Hindlimb muscle (tissue), 1 donor: ENCODE measurements around the gene KRTAP4-11. TPM values are rescaled to one million over a fixed set of nuclear protein-coding genes. Genes with fewer than 3 reads are reported as not detected.
"Not testable (repeated sequence)": the region's sequence is repeated elsewhere in the genome, so short reads cannot be mapped to it uniquely, and the experiment has no call there.

Source experiments
- DNase-seq: peaks from one replicate; pipeline ENCODE4 v3.0.0-alpha.2; 2013
- polyA plus RNA-seq: library from polyadenylated mRNA; unstranded; fragments of 120-200 nt; gene quantifications from one replicate; pipeline ENCODE4 v1.2.1, GENCODE V29; 2013; ENCODE audit not compliant: insufficient read length

Gene KRTAP4-11
- polyA plus RNA-seq, 1 donor = not detected

- not testable (repeated sequence) for DNase-seq
These were observed 5.3 kb upstream of the KRTAP4-11 start for GRCh38 chr17:41123292-41123990.

- no peak for DNase-seq
These were observed 3.6 kb upstream of the KRTAP4-11 start for GRCh38 chr17:41121742-41122141.

- DNase-seq = not testable (repeated sequence)
These were observed 1.8 kb upstream of the KRTAP4-11 start for GRCh38 chr17:41119696-41120690.

- DNase-seq = no peak
These were observed 548 bp upstream of the KRTAP4-11 start for GRCh38 chr17:41118721-41119120.

- peak; percentile 1 for DNase-seq
These were observed 1.9 kb downstream of the KRTAP4-11 start for GRCh38 chr17:41116297-41116696.

GRCh38 chr17:41111151-41111885, 6.9 kb downstream of the KRTAP4-11 start:
- DNase-seq = no peak

- not testable (repeated sequence) for DNase-seq
These were observed 9.3 kb downstream of the KRTAP4-11 start for GRCh38 chr17:41108728-41109386.

- DNase-seq = no peak
These were observed 10.2 kb downstream of the KRTAP4-11 start for GRCh38 chr17:41107941-41108450.

- not testable (repeated sequence) for DNase-seq
These were observed 12.8 kb downstream of the KRTAP4-11 start, which contains the start of gene KRTAP4-9 for GRCh38 chr17:41105347-41105746. Gene KRTAP4-9 (plus strand): TSS chr17:41105389. CDS start chr17:41105389, 0 bp downstream.

GRCh38 chr17:41104386-41105038, 13.7 kb downstream of the KRTAP4-11 start:
- DNase-seq = not testable (repeated sequence)

- no peak for DNase-seq
These were observed 14.3 kb downstream of the KRTAP4-11 start for GRCh38 chr17:41103896-41104295.

- no peak for DNase-seq
These were observed 16.4 kb downstream of the KRTAP4-11 start, which contains the start of gene KRTAP4-16 for GRCh38 chr17:41101586-41102259. Gene KRTAP4-16 (minus strand): TSS chr17:41102209. CDS start chr17:41102209, 0 bp downstream.

GRCh38 chr17:41099682-41100480, 18.3 kb downstream of the KRTAP4-11 start:
- not testable (repeated sequence) for DNase-seq

- no peak for DNase-seq
These were observed 19.7 kb downstream of the KRTAP4-11 start for GRCh38 chr17:41098481-41098880.

- DNase-seq = no peak
These were observed 20.1 kb downstream of the KRTAP4-11 start, which contains the start of gene KRTAP4-8 for GRCh38 chr17:41098042-41098441. Gene KRTAP4-8 (minus strand): TSS chr17:41098142. CDS start chr17:41098084, 58 bp downstream.

- DNase-seq = no peak
These were observed 22.1 kb downstream of the KRTAP4-11 start for GRCh38 chr17:41096055-41096454.

GRCh38 chr17:41088760-41089352, 29.3 kb downstream of the KRTAP4-11 start:
- DNase-seq = not testable (repeated sequence)

- not testable (repeated sequence) for DNase-seq
These were observed 33.9 kb downstream of the KRTAP4-11 start, which contains the start of gene KRTAP4-7 for GRCh38 chr17:41084100-41084856. Gene KRTAP4-7 (plus strand): TSS chr17:41084150. CDS start chr17:41084207, 57 bp downstream.
